Measurements from ENCODE around the gene KCP. TPM values are rescaled to one million over a fixed set of nuclear protein-coding genes. Genes with fewer than 3 reads are reported as not detected.

The KCP gene
- total and polyA plus RNA-seq, 2 of the 13 experiments (the other 11 are each of a cell fraction or from before 2014, with no cell fraction given): 0.37 to 1.0 TPM

DNA sequence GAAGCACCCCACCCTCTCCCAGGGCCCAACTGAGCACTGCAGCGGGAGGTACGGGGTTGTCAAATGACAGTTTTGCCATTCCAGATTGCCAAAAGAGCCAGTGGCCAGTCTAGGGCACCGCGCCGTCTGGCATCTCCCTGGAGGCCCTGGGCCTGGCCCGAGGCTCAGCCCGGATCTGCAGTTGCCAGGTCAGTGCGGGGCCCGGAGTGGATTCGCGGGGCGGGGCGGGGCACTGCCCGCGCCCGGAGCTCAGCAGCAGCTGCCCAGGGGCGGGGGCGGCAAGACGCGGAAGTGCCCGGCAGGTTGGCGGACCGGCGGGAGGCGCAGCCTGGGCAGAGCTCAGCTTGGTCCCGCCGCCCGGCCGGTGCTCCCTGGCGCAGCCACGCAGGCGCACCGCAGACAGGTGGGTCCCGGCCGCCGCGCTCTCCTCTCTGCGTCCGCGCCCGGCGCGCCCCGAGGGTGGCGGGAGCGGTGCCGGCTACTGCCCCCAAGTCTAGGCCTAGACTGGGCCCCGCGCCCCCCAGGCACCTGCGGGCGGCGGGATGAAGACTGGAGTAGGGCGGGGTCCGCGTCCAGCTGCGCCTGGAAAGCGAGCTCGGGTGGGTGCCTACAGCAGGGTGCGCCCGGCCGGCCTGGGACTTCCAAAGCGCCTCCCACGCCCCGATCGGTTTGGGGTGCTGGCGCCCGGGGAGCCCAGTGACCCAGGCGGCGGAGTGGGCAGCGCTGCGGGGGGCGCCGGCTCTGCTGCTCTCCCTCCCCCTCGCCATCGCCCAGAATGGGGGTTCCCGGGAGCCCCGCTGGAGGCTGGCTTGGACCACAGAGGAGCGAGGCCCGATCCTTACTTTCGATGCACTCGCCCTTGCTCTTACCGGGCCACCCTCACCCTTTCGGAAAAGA is 27.4 kb upstream of the KCP start, which contains the start of gene IRF5 (continued):
- TF ChIP-seq KDM5B (CRISPR knock-in tag; IDR thresholded peaks at IDR 0.05; ENCODE audit: borderline replicate concordance) (peak; percentile 47; the same call in 1 of the 2 replicates), ARNTL (CRISPR knock-in tag; IDR thresholded peaks at IDR 0.05) (no peak), ZZZ3 (CRISPR knock-in tag; IDR thresholded peaks at IDR 0.05; ENCODE audit: borderline replicate concordance) (no peak), HOXA7 (CRISPR knock-in tag; IDR thresholded peaks at IDR 0.05) (no peak), ISL2 (CRISPR knock-in tag; IDR thresholded peaks at IDR 0.05) (no peak), TBP (CRISPR knock-in tag; IDR thresholded peaks at IDR 0.05) (no peak), REPIN1 (CRISPR knock-in tag; IDR thresholded peaks at IDR 0.05; ENCODE audit: borderline replicate concordance, low read depth) (no peak), ZNF337 (CRISPR knock-in tag; IDR thresholded peaks at IDR 0.05; ENCODE audit: borderline replicate concordance, low read depth) (no peak), NBN (conservative IDR thresholded peaks at IDR 0.05) (no peak), POLR2A (IDR thresholded peaks at IDR 0.05; ENCODE audit: insufficient read depth in 1 of 2, low read depth in 2 of 2, low read length in 2 of 2) (no peak), ZIK1 (CRISPR knock-in tag; IDR thresholded peaks at IDR 0.05; ENCODE audit: borderline replicate concordance, low read depth) (no peak), ZNF879 (CRISPR knock-in tag; IDR thresholded peaks at IDR 0.05) (no peak), ZBTB8A (CRISPR knock-in tag; IDR thresholded peaks at IDR 0.05; ENCODE audit: borderline replicate concordance, low read depth) (no peak), FOXA1 (IDR thresholded peaks at IDR 0.05) (no peak), FOXA1 (CRISPR knock-in tag; IDR thresholded peaks at IDR 0.05) (no peak), ZNF678 (CRISPR knock-in tag; IDR thresholded peaks at IDR 0.05) (no peak), ZNF331 (CRISPR knock-in tag; IDR thresholded peaks at IDR 0.05) (no peak), TEAD3 (CRISPR knock-in tag; optimal IDR thresholded peaks at IDR 0.05; ENCODE audit: borderline replicate concordance) (no peak), SYNCRIP (IDR thresholded peaks at IDR 0.05; ENCODE audit: insufficient read depth, low read depth, low read length) (no peak), KMT2A (CRISPR knock-in tag; IDR thresholded peaks at IDR 0.05) (0 out of 2 replicates have a peak, but pooled peaks have one; percentile 29), IKZF4 (CRISPR knock-in tag; IDR thresholded peaks at IDR 0.05; ENCODE audit: borderline replicate concordance, low read depth, not compliant biosample characterization) (no peak), PHF21A (CRISPR knock-in tag; IDR thresholded peaks at IDR 0.05) (no peak), RARA (CRISPR knock-in tag; IDR thresholded peaks at IDR 0.05) (no peak), ZNF263 (CRISPR knock-in tag; IDR thresholded peaks at IDR 0.05) (peak; percentile 92)
- TF ChIP-seq, protein P1, sequence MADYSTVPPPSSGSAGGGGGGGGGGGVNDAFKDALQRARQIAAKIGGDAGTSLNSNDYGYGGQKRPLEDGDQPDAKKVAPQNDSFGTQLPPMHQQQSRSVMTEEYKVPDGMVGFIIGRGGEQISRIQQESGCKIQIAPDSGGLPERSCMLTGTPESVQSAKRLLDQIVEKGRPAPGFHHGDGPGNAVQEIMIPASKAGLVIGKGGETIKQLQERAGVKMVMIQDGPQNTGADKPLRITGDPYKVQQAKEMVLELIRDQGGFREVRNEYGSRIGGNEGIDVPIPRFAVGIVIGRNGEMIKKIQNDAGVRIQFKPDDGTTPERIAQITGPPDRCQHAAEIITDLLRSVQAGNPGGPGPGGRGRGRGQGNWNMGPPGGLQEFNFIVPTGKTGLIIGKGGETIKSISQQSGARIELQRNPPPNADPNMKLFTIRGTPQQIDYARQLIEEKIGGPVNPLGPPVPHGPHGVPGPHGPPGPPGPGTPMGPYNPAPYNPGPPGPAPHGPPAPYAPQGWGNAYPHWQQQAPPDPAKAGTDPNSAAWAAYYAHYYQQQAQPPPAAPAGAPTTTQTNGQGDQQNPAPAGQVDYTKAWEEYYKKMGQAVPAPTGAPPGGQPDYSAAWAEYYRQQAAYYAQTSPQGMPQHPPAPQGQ (CRISPR knock-in tag; IDR thresholded peaks at IDR 0.05; ENCODE audit: borderline replicate concordance): no peak
- TF ChIP-seq, protein P2, sequence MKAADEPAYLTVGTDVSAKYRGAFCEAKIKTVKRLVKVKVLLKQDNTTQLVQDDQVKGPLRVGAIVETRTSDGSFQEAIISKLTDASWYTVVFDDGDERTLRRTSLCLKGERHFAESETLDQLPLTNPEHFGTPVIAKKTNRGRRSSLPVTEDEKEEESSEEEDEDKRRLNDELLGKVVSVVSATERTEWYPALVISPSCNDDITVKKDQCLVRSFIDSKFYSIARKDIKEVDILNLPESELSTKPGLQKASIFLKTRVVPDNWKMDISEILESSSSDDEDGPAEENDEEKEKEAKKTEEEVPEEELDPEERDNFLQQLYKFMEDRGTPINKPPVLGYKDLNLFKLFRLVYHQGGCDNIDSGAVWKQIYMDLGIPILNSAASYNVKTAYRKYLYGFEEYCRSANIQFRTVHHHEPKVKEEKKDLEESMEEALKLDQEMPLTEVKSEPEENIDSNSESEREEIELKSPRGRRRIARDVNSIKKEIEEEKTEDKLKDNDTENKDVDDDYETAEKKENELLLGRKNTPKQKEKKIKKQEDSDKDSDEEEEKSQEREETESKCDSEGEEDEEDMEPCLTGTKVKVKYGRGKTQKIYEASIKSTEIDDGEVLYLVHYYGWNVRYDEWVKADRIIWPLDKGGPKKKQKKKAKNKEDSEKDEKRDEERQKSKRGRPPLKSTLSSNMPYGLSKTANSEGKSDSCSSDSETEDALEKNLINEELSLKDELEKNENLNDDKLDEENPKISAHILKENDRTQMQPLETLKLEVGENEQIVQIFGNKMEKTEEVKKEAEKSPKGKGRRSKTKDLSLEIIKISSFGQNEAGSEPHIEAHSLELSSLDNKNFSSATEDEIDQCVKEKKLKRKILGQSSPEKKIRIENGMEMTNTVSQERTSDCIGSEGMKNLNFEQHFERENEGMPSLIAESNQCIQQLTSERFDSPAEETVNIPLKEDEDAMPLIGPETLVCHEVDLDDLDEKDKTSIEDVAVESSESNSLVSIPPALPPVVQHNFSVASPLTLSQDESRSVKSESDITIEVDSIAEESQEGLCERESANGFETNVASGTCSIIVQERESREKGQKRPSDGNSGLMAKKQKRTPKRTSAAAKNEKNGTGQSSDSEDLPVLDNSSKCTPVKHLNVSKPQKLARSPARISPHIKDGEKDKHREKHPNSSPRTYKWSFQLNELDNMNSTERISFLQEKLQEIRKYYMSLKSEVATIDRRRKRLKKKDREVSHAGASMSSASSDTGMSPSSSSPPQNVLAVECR (CRISPR knock-in tag; IDR thresholded peaks at IDR 0.05; ENCODE audit: borderline replicate concordance): peak; percentile 40; the same call in 1 of the 2 replicates
